Articular chondrocyte of knee joint (primary cell): ENCODE results near the gene OR1N2. TPM values are rescaled to one million over a fixed set of nuclear protein-coding genes. Genes with fewer than 3 reads are reported as not detected.

Source experiments
- total RNA-seq: library from RNA; depleted of rRNA; stranded (reverse); fragments of >200 nt; gene quantifications from 2 replicates; pipeline ENCODE4 v1.2.3, GENCODE V29; 2012

OR1N2 gene
- 0.26 TPM in 1 of 2 replicates, not detected in the other for total RNA-seq

GRCh38 chr9:122552812-122553211, at the start of gene OR1N2:
OR1N2 (plus strand) TSS chr9:122553112; CDS start chr9:122553212, 100 bp downstream.

GRCh38 chr9:122510502-122510901, 42.4 kb upstream of the OR1N2 start, which contains the start of gene OR1J2:
OR1J2 (plus strand) TSS chr9:122510802; CDS start chr9:122510802, 0 bp downstream.

GRCh38 chr9:122518841-122519240, 34.1 kb upstream of the OR1N2 start, which contains the start of gene OR1J4:
OR1J4 (plus strand) TSS chr9:122519141; CDS start chr9:122519141, 0 bp downstream.

GRCh38 chr9:122527193-122527592, 25.7 kb upstream of the OR1N2 start, which contains the start of gene OR1N1:
OR1N1 (minus strand) TSS chr9:122527293; CDS start chr9:122527293, 0 bp downstream.

GRCh38 chr9:122583284-122583683, 30.4 kb downstream of the OR1N2 start, which contains the start of gene OR1L8:
OR1L8 (minus strand) TSS chr9:122583384; CDS start chr9:122568477, 14,907 bp downstream.

Other genes with a start within 250 kb of the OR1N2 start
- gene PTGS1, start 182.1 kb upstream of the OR1N2 start, total RNA-seq: 2.8 and 7.4 TPM in 2 replicates
- not detected in 2 replicates for gene OR1J1, start 75.2 kb upstream of the OR1N2 start, total RNA-seq
- gene OR1J2, start 42.3 kb upstream of the OR1N2 start, total RNA-seq: 0.26 and 0.32 TPM in 2 replicates
- 0.11 and 0.13 TPM in 2 replicates for gene OR1J4, start 34.0 kb upstream of the OR1N2 start, total RNA-seq
- gene OR1N1, start 25.8 kb upstream of the OR1N2 start, total RNA-seq: not detected in 2 replicates
- gene OR1L8, start 30.3 kb downstream of the OR1N2 start, total RNA-seq: 0.11 and 0.13 TPM in 2 replicates
- gene OR1Q1, start 61.6 kb downstream of the OR1N2 start, total RNA-seq: not detected in 2 replicates
- gene OR1B1, start 104.5 kb downstream of the OR1N2 start, total RNA-seq: 0.11 and 0.13 TPM in 2 replicates
- gene OR1L1, start 108.6 kb downstream of the OR1N2 start, total RNA-seq: not detected in 2 replicates
- gene OR1L3, start 122.0 kb downstream of the OR1N2 start, total RNA-seq: not detected in 2 replicates
- gene OR1L4, start 170.9 kb downstream of the OR1N2 start, total RNA-seq: not detected in 2 replicates
- not detected in 2 replicates for gene OR1L6, start 189.2 kb downstream of the OR1N2 start, total RNA-seq
- not detected in 2 replicates for gene OR5C1, start 235.8 kb downstream of the OR1N2 start, total RNA-seq
- gene OR1K1, start 247.0 kb downstream of the OR1N2 start, total RNA-seq: not detected in 2 replicates